Left ventricle myocardium inferior (tissue), 1 donor: Measurements from ENCODE around the gene COBLL1. TPM values are rescaled to one million over a fixed set of nuclear protein-coding genes. Genes with fewer than 3 reads are reported as not detected.

Experiments used
- DNase-seq: peaks from one replicate; pipeline ENCODE4 v3.0.0-alpha.2; 2020
- H3K27ac ChIP-seq: fragments of 200-600 bp; replicated peaks from 2 replicates; pipeline ENCODE4 v1.8.0; 2021
- H3K27me3 ChIP-seq: fragments of 200-600 bp; 2 replicates; pipeline ENCODE4 v1.8.0; 2021; ENCODE audit warnings: low read depth
- H3K36me3 ChIP-seq: fragments of 200-600 bp; 2 replicates; pipeline ENCODE4 v1.8.0; 2021
- H3K4me1 ChIP-seq: fragments of 200-600 bp; 2 replicates; pipeline ENCODE4 v1.8.0; 2021
- H3K4me3 ChIP-seq: fragments of 200-600 bp; 2 replicates; pipeline ENCODE4 v1.8.0; 2021; ENCODE audit warnings: mild to moderate bottlenecking, moderate library complexity
- H3K9me3 ChIP-seq: fragments of 200-600 bp; replicated peaks from 2 replicates; pipeline ENCODE4 v1.8.0; 2021
- intact Hi-C: fragments of 100-400 bp; cut with micrococcal nuclease; formaldehyde crosslinking; loops from one replicate; pipeline ENCODE4 v1.11.0; 2022
- total RNA-seq: library from RNA; stranded (reverse); fragmentation: NEBNext Ultra II Directional; extraction: Animal tissue kit (Norgen Biotek cat#: 25700); gene quantifications from one replicate; pipeline ENCODE4 v1.2.1, GENCODE V29; 2021
- TF ChIP-seq, protein P1 (sequence below): fragments of 200-600 bp; IDR thresholded peaks from 2 replicates; pipeline ENCODE4 v1.8.0; 2021; ENCODE audit warnings: antibody characterized with exemption, mild to moderate bottlenecking, borderline replicate concordance
- donor health status: DM: no; HTN: yes; CAD: no; lungs with severe emphysema.

Gene COBLL1
- total RNA-seq, 1 donor from 2014 or later = 15.3 TPM

DNA sequence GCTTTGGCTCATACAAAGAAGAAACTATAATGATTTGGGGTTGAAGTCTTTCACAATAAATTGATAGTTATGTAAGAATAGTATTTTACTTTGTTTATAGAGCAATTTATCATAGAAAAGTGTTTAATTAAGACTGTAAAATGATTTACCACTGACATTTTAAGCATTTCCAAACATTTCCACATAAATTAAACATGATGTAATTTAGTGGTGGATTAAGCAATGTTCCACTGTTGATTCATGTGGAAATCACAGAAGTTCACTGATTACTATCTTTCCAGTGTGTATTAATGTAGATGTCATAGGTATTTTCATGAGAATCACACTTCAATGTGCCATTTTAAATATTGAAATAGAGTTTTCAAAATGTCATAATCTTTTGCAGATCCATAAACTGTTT is 180.3 kb downstream of the COBLL1 start:
- H3K27me3 ChIP-seq = no peaks in the 10 kb centered on the region
- TF ChIP-seq, protein P1, sequence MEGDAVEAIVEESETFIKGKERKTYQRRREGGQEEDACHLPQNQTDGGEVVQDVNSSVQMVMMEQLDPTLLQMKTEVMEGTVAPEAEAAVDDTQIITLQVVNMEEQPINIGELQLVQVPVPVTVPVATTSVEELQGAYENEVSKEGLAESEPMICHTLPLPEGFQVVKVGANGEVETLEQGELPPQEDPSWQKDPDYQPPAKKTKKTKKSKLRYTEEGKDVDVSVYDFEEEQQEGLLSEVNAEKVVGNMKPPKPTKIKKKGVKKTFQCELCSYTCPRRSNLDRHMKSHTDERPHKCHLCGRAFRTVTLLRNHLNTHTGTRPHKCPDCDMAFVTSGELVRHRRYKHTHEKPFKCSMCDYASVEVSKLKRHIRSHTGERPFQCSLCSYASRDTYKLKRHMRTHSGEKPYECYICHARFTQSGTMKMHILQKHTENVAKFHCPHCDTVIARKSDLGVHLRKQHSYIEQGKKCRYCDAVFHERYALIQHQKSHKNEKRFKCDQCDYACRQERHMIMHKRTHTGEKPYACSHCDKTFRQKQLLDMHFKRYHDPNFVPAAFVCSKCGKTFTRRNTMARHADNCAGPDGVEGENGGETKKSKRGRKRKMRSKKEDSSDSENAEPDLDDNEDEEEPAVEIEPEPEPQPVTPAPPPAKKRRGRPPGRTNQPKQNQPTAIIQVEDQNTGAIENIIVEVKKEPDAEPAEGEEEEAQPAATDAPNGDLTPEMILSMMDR = no peak
- H3K36me3 ChIP-seq = peaks cover 4% of the 10 kb centered on the region
- H3K4me3 ChIP-seq = no peak overlapping the region
- intact Hi-C loops = no loop called here
- peaks cover 22% of the 10 kb centered on the region for H3K4me1 ChIP-seq
- no peak overlapping the region for H3K27ac ChIP-seq
- H3K9me3 ChIP-seq = no peaks in the 10 kb centered on the region
- no peak for DNase-seq

DNA sequence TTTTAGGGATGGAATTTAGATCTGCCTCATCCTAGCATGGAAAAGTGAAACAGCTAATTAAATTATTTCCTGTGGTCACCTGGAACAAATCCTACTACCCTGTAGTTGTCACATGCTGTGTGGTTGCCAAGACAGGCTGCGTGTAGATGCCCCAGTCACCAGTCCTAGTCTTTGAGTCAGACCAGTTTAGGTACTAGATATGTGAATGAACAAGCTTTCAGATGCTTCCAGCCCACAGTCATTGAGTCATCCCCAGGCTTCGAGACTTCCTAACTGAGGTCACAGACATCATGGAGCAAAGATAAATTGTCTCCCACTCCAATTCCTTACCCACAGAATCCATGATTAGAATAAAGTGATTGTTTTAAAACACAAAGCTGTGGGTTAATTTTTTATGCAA is 184.5 kb downstream of the COBLL1 start:
- Histone ChIP-seq H3K27me3 (no peaks in the 10 kb centered on the region), H3K4me1 (peaks cover 9% of the 10 kb centered on the region), H3K9me3 (peaks cover 14% of the 10 kb centered on the region), H3K36me3 (peaks cover 4% of the 10 kb centered on the region), H3K4me3 (no peak overlapping the region), H3K27ac (no peak overlapping the region)
- intact Hi-C loops = no loop called here
- DNase-seq = no peak
- TF ChIP-seq, protein P1 = no peak

DNA sequence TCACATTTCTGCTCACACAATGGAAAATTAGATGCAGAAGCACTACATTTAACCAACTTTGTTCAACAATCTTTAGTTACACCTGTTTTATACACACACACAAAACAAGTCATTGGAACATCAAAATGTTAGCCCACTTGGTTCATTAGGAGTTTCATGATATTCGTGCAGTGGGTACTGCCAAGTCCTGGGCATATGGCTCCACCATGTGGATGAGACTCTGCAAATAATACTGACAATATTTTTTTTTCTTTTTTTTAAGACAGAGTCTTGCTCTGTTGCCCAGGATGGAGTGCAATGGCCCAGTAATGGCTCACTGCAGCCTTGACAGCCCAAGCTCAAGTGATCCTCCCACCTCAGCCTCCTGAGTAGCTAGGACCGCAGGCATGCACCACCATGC is 185.9 kb downstream of the COBLL1 start:
- H3K4me3 ChIP-seq = no peak overlapping the region
- H3K27me3 ChIP-seq = no peaks in the 10 kb centered on the region
- intact Hi-C loops = no loop called here
- no peak for DNase-seq
- no peaks in the 10 kb centered on the region for H3K4me1 ChIP-seq
- peaks cover 4% of the 10 kb centered on the region for H3K36me3 ChIP-seq
- no peak overlapping the region for H3K27ac ChIP-seq
- H3K9me3 ChIP-seq = peaks cover 20% of the 10 kb centered on the region
- TF ChIP-seq, protein P1 = peak; percentile 15

DNA sequence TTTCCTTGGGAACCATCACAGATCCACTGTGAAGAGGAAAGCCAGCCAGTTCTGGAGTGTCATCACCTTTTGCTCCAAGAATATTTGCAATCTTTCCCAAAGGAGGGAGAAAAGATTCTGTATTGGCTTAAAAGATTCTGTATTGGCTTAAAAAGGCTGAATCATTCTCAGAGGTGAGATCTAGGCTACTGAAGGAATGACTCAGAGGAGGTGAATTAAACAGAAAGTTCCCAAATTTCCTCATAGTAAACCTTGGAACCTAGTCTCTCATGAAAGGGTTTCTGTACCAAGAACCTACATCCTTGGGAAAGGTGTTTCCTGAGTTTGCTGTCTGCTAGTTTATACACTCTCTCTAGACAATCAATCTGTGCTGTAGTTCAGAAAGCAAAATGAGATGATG is 186.3 kb downstream of the COBLL1 start:
- Histone ChIP-seq H3K36me3 (peaks cover 4% of the 10 kb centered on the region), H3K9me3 (peaks cover 25% of the 10 kb centered on the region), H3K4me3 (no peak overlapping the region), H3K4me1 (no peaks in the 10 kb centered on the region), H3K27me3 (no peaks in the 10 kb centered on the region), H3K27ac (no peak overlapping the region)
- TF ChIP-seq, protein P1 = no peak
- intact Hi-C loops = no loop called here
- no peak for DNase-seq

DNA sequence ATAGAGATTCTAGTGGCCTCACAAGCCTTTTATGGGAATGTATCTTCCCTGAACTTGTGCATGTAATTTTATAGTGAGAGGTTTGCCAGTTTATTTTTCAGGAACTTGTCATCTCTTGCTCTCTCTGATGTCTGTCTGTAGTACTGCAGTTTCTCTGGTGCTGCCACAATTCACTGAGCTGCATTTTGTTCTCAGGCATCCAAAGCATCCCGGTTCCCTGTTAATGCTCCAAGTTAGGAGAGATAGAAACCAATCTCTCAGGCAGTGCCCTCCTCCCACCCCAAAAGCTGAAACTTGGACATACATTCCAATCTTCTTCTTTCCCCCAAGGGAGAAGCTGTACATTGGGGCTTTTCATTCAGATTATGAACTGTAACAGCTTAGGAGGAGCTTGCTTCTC is 190.3 kb downstream of the COBLL1 start:
- no peak for DNase-seq
- TF ChIP-seq, protein P1 = no peak
- Histone ChIP-seq H3K27me3 (no peaks in the 10 kb centered on the region), H3K4me3 (no peak overlapping the region), H3K27ac (no peak overlapping the region), H3K9me3 (peaks cover 54% of the 10 kb centered on the region), H3K4me1 (no peaks in the 10 kb centered on the region), H3K36me3 (no peaks in the 10 kb centered on the region)
- intact Hi-C loops = no loop called here

DNA sequence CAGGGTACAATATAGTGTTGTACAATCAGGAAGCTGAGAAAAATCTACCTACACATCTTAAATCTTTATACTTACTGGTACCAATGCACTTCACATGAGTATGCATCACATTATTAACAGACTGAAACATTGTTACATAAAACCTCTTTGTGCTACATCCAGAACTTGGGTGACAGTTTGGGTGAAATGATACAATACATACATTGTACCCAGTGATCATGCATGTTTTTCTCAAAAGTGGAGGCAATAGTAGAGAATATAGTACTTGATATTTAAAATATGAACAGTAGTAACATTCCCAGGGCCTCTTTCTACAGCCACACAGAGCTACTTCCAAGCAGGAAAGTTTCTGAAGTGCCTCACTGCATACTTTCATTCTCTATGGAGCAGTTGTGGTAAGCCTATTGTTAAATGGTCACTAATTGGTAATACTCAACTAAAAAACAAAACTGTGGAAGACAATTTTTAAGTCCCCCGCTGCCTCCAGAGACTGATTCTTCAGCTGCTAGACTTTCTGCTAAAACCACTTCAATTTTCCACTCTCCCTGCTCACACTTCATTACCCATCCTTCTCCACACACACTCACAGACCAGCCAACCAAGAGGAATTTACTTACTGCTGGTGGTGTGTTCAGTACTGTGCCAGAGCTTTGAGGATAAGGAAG is 197.5 kb downstream of the COBLL1 start:
- no peak for DNase-seq

More for the DNA sequence above, 197.5 kb downstream of the COBLL1 start:
- Histone ChIP-seq H3K27ac (no peak overlapping the region), H3K4me1 (no peaks in the 10 kb centered on the region), H3K27me3 (no peaks in the 10 kb centered on the region), H3K4me3 (no peak overlapping the region), H3K9me3 (peaks cover 17% of the 10 kb centered on the region), H3K36me3 (no peaks in the 10 kb centered on the region)
- intact Hi-C loops = no loop called here
- TF ChIP-seq, protein P1 = no peak
